Esophagus (tissue), 2 donors: ENCODE measurements around the gene MEG3. TPM values are rescaled to one million over a fixed set of nuclear protein-coding genes. Genes with fewer than 3 reads are reported as not detected.
"Not testable (repeated sequence)": the region's sequence is repeated elsewhere in the genome, so short reads cannot be mapped to it uniquely, and the experiment has no call there.

Experiments
- H3K27ac ChIP-seq, 2 donors: one replicate each; pipeline ENCODE4 v1.5.1; 2013; ENCODE audit warnings: low read depth in 2 of 2, mild to moderate bottlenecking in 2 of 2, inconsistent platforms in 1 of 2, low read length in 1 of 2, moderate library complexity in 1 of 2
- H3K27me3 ChIP-seq, 2 donors: one replicate each; pipeline ENCODE4 v1.6.1; 2013; ENCODE audit warnings: low read length in 2 of 2, control low read depth in 1 of 2, mild to moderate bottlenecking in 1 of 2; ENCODE audit not compliant: insufficient read depth in 2 of 2, control insufficient read depth in 1 of 2
- H3K36me3 ChIP-seq, 2 donors: one replicate each; pipeline ENCODE4 v1.6.1; 2013; ENCODE audit warnings: low read length in 1 of 2; ENCODE audit not compliant: control insufficient read depth in 2 of 2, insufficient read depth in 2 of 2
- H3K4me1 ChIP-seq, 2 donors: one replicate each; pipeline ENCODE4 v1.6.1; 2013; ENCODE audit warnings: low read length in 1 of 2; ENCODE audit not compliant: control insufficient read depth in 2 of 2, insufficient read depth in 2 of 2
- H3K4me3 ChIP-seq, 2 donors: one replicate each; pipeline ENCODE4 v1.5.1; 2013; ENCODE audit warnings: low read length in 2 of 2, mild to moderate bottlenecking in 2 of 2, low read depth in 1 of 2, moderate library complexity in 1 of 2
- H3K9me3 ChIP-seq, 2 donors: one replicate each; pipeline ENCODE4 v1.6.1; 2013; ENCODE audit warnings: mild to moderate bottlenecking in 2 of 2, low read depth in 1 of 2, low read length in 1 of 2, moderate library complexity in 1 of 2; ENCODE audit not compliant: control insufficient read depth in 2 of 2, insufficient read depth in 1 of 2
- WGBS, 2 donors: extraction: QIAGEN DNeasy Blood & Tissue Kit; methylation state at CpG; one replicate each; pipeline ENCODE4 v1.1.7; 2013; 5-methylcytosine and 5-hydroxymethylcytosine counted together
- polyA plus RNA-seq, 2 donors: library from polyadenylated mRNA; stranded (reverse); fragments of 200-250 nt; gene quantifications; one replicate each; pipeline ENCODE4 v1.2.3, GENCODE V29; 2013
- donor health status: healthy with polysubstance abuse.
- donor health status: Bipolar disorder and iron deficiency.

Gene MEG3
- polyA plus RNA-seq, 2 donors = 9.7 to 13.9 TPM

DNA sequence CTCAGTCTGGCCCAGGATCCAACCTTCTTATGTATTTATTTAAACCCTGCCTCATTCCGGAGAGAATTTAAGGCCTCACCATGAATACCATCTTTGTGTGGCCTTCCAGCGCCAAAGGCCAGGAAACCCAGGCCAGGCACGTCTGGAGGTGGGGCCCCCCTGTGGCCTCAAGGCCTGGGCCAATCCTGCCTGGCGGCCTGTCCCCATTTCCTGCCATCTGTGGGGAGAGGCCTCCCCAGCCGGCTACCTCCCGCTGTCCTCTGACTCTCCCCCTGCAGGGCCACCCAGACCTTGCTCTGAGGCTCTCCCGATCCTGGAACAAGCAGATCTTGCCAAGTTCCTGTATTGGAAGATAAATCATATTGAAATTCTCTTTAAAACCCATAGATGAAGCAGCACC lies 37.4 kb upstream of the MEG3 start:
- Histone ChIP-seq H3K27ac (no peak overlapping the region), H3K4me3 (no peak overlapping the region), H3K36me3 (no peaks in the 10 kb centered on the region), H3K27me3 (no peaks in the 10 kb centered on the region), H3K4me1 (peaks cover 0 to 2% of the 10 kb centered on the region in 2 donors), H3K9me3 (no peaks in the 10 kb centered on the region)
- 60 to 63% methylated on average over 7 of the region's 7 CpGs for WGBS, 2 donors

DNA sequence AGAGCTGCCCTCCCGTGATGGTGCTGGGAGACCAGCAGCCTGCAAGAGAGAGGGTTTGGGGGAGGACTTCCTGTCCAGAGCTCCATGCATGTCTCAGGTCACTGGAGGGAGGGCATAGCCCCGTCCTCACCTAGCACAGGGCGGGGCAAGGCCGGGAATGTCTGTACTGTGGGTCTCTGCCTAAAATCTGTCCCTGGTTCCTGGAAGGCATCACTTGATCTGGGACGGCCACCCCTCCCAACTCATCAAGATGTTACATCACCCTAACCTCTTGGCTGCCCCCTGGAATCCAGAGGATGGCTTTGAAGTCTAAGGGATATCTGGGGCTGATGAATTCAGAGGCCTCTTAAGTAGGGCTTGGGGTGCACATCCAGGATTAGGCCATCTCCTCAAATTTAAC lies 37.0 kb upstream of the MEG3 start:
- Histone ChIP-seq H3K27me3 (no peaks in the 10 kb centered on the region), H3K27ac (no peak overlapping the region), H3K36me3 (no peaks in the 10 kb centered on the region), H3K4me1 (peaks cover 0 to 2% of the 10 kb centered on the region in 2 donors), H3K9me3 (no peaks in the 10 kb centered on the region), H3K4me3 (no peak overlapping the region)
- WGBS, 2 donors = 67 to 75% methylated on average over 5 of the region's 5 CpGs

DNA sequence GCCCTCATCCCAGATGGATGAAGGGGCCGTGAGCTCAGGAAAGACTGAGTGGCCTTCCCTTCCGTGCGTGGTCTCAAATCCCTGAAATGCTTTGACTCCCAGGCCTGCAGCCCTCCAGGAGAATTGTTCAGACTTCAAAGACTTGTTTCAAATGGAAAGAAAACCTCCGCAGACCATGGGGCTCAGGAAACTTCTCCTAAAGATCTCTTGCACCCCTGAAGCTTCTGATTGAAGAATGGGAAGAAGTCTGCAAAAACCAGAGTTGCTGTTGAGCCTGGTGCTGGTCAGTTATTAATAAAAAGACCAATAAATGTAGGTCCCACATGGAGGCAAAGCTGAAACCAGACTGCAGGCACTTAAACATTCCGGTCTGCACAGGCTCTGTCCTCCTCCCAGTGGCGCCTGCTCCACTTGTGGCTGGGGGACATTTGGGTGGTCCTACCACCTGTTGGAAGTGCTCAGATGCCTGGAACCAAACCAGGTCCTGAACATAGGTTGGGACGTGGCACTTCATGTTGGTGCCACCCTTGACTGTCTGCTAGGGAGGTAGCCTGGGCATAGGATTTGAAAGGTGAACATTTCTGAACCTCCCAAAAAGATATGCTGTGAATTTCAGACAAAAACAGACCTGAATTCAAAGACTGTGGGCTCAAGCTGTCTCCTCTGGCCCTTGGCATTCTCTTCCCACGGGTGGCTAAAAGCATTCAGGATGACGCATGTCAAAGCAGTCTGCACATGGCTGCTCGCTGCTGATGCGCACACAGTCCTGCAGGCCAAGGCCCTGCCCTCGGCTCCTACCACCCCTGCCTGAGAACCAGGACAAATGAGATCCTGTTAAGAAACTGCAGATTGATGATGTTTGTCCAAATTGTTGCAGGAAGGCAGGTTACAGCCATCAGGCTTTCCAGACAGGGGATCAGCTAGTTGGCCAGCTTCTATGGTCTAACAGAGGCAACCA lies 36.2 kb upstream of the MEG3 start:
- 87 to 90% methylated on average over 12 of the region's 12 CpGs for whole genome bisulfite sequencing, 2 donors
- H3K9me3 ChIP-seq = no peaks in the 10 kb centered on the region
- no peaks in the 10 kb centered on the region for H3K27me3 ChIP-seq
- H3K36me3 ChIP-seq = no peaks in the 10 kb centered on the region
- peaks cover 0 to 2% of the 10 kb centered on the region in 2 donors for H3K4me1 ChIP-seq
- H3K4me3 ChIP-seq = no peak overlapping the region
- no peak overlapping the region for H3K27ac ChIP-seq

DNA sequence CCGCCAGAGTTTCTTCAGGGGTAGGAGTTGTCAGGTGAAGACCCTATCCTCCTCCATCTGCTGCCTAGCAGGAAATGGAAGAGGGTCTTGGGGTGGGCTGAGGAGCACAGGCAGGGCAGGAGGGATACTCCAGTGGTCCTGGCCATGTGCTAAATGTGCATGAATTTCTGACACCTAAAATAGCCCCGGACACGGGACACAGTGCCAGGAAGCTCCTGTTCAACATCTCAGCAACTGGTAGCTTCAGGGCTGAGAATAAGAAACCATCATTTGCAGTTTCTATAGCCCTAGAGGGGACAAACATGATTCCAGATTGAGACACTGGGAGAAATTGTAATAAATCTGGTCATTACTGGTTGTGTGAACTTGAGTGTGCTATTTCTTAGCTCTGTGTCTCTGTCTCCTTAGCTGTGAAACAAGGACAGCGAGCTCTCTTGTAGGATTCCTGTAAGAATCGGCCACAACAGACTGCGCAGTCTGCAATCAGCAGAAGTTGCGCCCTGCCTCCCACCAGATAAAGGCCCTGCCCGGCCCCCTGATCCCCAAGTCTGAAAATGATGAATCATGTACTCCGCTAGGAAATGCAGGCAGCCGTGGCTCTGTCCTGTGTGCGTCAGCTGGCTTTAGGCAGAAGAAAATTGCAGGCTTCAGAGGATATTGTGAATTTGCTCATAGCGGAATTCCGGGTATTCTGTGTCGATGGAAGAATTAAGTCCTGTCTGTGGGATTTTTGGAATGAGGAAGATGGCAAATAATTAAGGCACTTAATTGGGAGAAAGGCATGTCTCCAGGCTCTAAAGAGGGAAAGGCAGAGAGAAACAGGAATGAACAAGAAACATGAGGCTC lies 35.2 kb upstream of the MEG3 start:
- H3K27ac ChIP-seq = no peak overlapping the region
- H3K9me3 ChIP-seq = no peaks in the 10 kb centered on the region
- no peaks in the 10 kb centered on the region for H3K27me3 ChIP-seq
- H3K36me3 ChIP-seq = no peaks in the 10 kb centered on the region
- H3K4me3 ChIP-seq = no peak overlapping the region
- 58 to 63% methylated on average over 14 of the region's 14 CpGs for WGBS, 2 donors
- peaks cover 0 to 2% of the 10 kb centered on the region in 2 donors for H3K4me1 ChIP-seq

DNA sequence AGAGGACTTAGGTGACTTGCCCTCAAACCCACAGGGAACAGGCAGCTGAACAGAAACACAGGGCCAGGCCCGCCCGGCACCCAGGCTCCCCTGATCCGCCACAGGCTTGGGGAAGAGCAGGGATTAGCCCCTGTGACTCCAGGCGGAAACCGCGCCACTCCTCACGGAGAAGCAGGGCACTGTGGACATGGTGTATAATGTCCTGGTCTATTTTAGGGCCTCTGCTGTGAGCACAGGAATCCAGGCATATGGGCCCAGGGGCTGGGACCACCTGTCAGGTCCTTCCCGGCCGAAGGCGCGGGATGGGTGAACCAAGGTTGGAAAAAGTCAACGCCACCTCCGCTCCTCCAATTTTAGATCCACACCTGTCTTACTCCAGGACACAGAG lies 34.6 kb upstream of the MEG3 start:
- no peak overlapping the region for H3K27ac ChIP-seq
- no peaks in the 10 kb centered on the region for H3K27me3 ChIP-seq
- no peak overlapping the region for H3K4me3 ChIP-seq
- H3K36me3 ChIP-seq = no peaks in the 10 kb centered on the region
- no peaks in the 10 kb centered on the region for H3K4me1 ChIP-seq
- no peaks in the 10 kb centered on the region for H3K9me3 ChIP-seq
- 73 to 79% methylated on average over 13 of the region's 13 CpGs for WGBS, 2 donors

DNA sequence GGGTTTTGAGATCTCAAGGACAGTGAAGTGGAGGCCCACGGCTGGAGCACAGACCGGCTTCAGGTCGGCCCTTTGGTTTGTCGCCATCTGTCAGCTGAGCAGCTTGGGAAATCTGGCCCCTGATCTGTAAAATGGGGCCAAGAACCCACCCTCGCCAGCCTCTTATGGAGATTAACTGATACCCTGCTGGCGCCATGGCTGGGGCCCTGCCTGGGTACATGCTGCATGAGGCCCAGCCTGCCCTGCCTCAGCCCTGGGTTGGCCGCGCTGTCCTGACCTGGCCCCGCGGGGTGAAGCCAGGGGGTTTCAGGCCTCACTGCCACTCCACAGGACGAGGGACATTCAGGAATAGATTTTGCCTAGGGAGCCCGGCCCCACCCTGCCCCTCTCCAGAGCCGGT lies 33.9 kb upstream of the MEG3 start:
- WGBS, 2 donors = 91 to 92% methylated on average over 13 of the region's 13 CpGs
- H3K36me3 ChIP-seq = no peaks in the 10 kb centered on the region
- H3K27me3 ChIP-seq = no peaks in the 10 kb centered on the region
- no peak overlapping the region for H3K4me3 ChIP-seq
- no peak overlapping the region for H3K27ac ChIP-seq
- H3K9me3 ChIP-seq = no peaks in the 10 kb centered on the region
- H3K4me1 ChIP-seq = no peaks in the 10 kb centered on the region

DNA sequence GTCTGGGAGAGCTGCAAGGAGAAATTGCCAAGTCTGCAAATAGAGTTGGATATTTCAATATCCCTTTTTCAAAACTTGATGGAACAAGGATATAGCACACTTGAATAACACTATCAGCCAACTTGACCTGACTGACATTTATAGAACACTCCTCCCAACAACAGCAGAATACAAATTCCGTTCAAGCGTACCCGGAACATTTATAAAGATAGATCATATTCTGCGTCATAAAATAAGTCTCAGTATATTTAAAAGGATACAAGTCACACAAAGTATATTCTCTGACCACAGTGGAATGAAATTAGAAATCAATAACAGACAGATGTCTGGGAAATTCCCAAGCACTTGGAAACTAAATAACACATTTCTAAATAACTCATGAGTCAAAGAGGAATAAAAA lies 29.0 kb upstream of the MEG3 start:
- Histone ChIP-seq H3K27me3 (no peaks in the 10 kb centered on the region), H3K4me1 (no peaks in the 10 kb centered on the region), H3K27ac (no peak overlapping the region), H3K36me3 (no peaks in the 10 kb centered on the region), H3K9me3 (no peaks in the 10 kb centered on the region), H3K4me3 (no peak overlapping the region)
- WGBS, 2 donors = 68 to 74% methylated on average over 4 of the region's 4 CpGs

DNA sequence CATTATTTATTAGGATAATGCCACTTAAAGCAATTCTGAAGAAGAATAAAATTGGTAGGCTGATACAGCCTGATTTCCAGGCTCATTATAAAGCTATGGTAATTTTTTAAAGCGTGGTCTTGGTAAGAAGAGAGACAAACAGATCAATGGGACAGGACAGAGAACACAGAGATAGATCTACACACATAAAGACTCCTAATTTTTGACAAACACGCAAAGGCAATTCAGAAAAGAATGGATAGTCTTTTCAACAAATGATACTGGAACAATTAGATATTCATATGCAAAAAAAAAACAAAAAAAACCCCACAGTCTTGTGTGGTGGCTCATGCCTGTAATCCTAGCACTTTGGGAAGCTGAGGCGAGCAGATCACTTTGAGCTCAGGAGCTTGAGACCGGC lies 25.9 kb upstream of the MEG3 start:
- Histone ChIP-seq H3K4me1 (no peaks in the 10 kb centered on the region), H3K27ac (no peak overlapping the region), H3K27me3 (no peaks in the 10 kb centered on the region), H3K36me3 (no peaks in the 10 kb centered on the region), H3K4me3 (no peak overlapping the region), H3K9me3 (no peaks in the 10 kb centered on the region)
- WGBS, 2 donors = 90 to 93% methylated on average over 4 of the region's 4 CpGs

DNA sequence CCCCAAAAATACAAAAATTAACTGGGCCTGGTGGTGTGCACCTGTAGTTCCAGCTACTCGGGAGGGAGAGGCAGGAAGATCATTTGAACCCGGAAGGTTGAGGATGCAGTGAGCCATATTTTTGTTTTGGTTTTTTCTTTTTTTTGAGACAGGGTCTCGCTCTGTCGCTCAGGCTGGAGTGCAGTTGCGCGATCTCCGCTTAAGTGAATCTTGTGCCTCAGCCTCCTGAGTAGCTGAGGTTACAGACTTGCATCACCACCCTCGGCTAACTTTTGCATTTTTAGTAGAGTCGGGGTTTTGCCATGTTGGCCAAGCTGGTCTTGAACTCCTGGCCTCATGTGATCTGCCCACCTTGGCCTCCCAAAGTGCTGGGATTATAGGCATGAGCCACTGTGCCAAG lies 24.5 kb upstream of the MEG3 start:
- not testable (repeated sequence) for H3K4me3 ChIP-seq, H3K36me3 ChIP-seq, H3K27ac ChIP-seq, H3K9me3 ChIP-seq, H3K4me1 ChIP-seq, H3K27me3 ChIP-seq
- 88 to 93% methylated on average over 9 of the region's 9 CpGs for WGBS, 2 donors
